Measurements from ENCODE around the gene GTPBP4.

GTPBP4 gene

DNA sequence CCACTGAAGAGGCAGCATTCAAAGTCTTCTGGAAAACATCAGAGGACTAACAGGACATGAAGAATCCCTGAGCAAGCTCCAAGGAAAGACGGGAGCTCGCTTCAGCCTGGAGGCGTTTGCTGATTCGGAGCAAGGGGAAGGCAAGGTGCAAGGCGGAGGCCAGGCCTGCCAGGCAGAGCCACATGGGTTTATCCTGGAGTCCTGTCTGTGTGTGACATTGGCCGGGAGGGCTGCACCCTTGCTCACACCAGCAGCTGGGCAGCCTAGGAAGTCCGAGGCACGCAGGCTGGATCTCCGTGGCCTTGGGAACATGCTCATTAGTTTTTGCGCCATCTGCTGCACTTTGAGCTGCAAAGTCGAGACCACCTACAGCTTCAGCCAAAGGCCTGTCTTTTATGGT lies 34.4 kb upstream of the GTPBP4 start:
- no peaks in the 10 kb centered on the region for H3K36me3 ChIP-seq (ENCODE audit: control insufficient read depth, insufficient read depth, low read length)
- no peak overlapping the region for H3K9ac ChIP-seq
- H3K4me3 ChIP-seq (ENCODE audit: low read depth, low read length): no peak overlapping the region
- no peak overlapping the region for H2AFZ ChIP-seq
- H3K27me3 ChIP-seq (ENCODE audit: control insufficient read depth, insufficient read depth, low read length): no peaks in the 10 kb centered on the region
- no peak overlapping the region for H3K4me2 ChIP-seq (ENCODE audit: low read length)
- no peaks in the 10 kb centered on the region for H3K4me1 ChIP-seq
- no peaks in the 10 kb centered on the region for H3K9me3 ChIP-seq (ENCODE audit: control insufficient read depth, low read length)
- TF ChIP-seq, protein P1, sequence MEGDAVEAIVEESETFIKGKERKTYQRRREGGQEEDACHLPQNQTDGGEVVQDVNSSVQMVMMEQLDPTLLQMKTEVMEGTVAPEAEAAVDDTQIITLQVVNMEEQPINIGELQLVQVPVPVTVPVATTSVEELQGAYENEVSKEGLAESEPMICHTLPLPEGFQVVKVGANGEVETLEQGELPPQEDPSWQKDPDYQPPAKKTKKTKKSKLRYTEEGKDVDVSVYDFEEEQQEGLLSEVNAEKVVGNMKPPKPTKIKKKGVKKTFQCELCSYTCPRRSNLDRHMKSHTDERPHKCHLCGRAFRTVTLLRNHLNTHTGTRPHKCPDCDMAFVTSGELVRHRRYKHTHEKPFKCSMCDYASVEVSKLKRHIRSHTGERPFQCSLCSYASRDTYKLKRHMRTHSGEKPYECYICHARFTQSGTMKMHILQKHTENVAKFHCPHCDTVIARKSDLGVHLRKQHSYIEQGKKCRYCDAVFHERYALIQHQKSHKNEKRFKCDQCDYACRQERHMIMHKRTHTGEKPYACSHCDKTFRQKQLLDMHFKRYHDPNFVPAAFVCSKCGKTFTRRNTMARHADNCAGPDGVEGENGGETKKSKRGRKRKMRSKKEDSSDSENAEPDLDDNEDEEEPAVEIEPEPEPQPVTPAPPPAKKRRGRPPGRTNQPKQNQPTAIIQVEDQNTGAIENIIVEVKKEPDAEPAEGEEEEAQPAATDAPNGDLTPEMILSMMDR (IDR thresholded peaks at IDR 0.05): no peak
- H3K79me2 ChIP-seq: no peaks in the 10 kb centered on the region
- no peak overlapping the region for H3K27ac ChIP-seq

DNA sequence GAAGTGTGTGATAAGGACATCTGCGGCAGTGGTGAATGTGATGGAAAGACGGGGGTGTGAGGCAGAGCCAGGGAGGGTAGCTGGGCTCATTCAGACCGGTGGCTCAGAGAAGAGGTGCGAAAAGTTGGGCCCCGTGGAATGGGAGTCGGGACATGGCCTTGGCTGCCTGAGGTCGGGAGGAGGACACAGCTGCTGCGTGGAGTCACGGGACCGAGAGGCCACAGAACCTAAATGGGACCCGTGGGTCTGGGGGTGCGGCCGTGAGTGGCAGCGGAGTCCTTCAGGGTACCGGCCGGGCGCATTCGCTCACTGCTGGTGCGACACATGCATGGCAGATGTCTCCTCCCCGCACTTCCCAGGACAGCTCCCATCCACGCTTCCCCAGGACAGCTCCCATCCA lies 33.8 kb upstream of the GTPBP4 start:
- Histone ChIP-seq H3K4me2 (ENCODE audit: low read length) (no peak overlapping the region), H3K4me3 (ENCODE audit: low read depth, low read length) (no peak overlapping the region), H3K9me3 (ENCODE audit: control insufficient read depth, low read length) (no peaks in the 10 kb centered on the region), H3K9ac (no peak overlapping the region), H3K27ac (no peak overlapping the region), H3K27me3 (ENCODE audit: control insufficient read depth, insufficient read depth, low read length) (no peaks in the 10 kb centered on the region), H2AFZ (no peak overlapping the region), H3K4me1 (no peaks in the 10 kb centered on the region), H3K36me3 (ENCODE audit: control insufficient read depth, insufficient read depth, low read length) (no peaks in the 10 kb centered on the region), H3K79me2 (no peaks in the 10 kb centered on the region)
- TF ChIP-seq, protein P1 (IDR thresholded peaks at IDR 0.05): no peak

GRCh38 chr10:955127-955819 lies 33.0 kb upstream of the GTPBP4 start:
- Histone ChIP-seq H3K27me3 (ENCODE audit: control insufficient read depth, insufficient read depth, low read length) (no peaks in the 10 kb centered on the region), H3K27ac (no peak overlapping the region), H3K4me1 (no peaks in the 10 kb centered on the region), H3K9ac (no peak overlapping the region), H3K4me2 (ENCODE audit: low read length) (no peak overlapping the region), H3K36me3 (ENCODE audit: control insufficient read depth, insufficient read depth, low read length) (no peaks in the 10 kb centered on the region), H2AFZ (no peak overlapping the region), H3K79me2 (no peaks in the 10 kb centered on the region), H3K4me3 (ENCODE audit: low read depth, low read length) (no peak overlapping the region), H3K9me3 (ENCODE audit: control insufficient read depth, low read length) (no peaks in the 10 kb centered on the region)
- TF ChIP-seq, protein P1 (IDR thresholded peaks at IDR 0.05): no peak

GRCh38 chr10:955820-956217 lies 32.4 kb upstream of the GTPBP4 start:
- Histone ChIP-seq H3K27me3 (ENCODE audit: control insufficient read depth, insufficient read depth, low read length) (no peaks in the 10 kb centered on the region), H3K36me3 (ENCODE audit: control insufficient read depth, insufficient read depth, low read length) (no peaks in the 10 kb centered on the region), H3K9ac (no peak overlapping the region), H3K4me3 (ENCODE audit: low read depth, low read length) (no peak overlapping the region), H3K4me2 (ENCODE audit: low read length) (no peak overlapping the region), H3K27ac (no peak overlapping the region), H2AFZ (no peak overlapping the region), H3K4me1 (no peaks in the 10 kb centered on the region), H3K9me3 (ENCODE audit: control insufficient read depth, low read length) (no peaks in the 10 kb centered on the region), H3K79me2 (no peaks in the 10 kb centered on the region)
- TF ChIP-seq, protein P1 (IDR thresholded peaks at IDR 0.05): no peak

DNA sequence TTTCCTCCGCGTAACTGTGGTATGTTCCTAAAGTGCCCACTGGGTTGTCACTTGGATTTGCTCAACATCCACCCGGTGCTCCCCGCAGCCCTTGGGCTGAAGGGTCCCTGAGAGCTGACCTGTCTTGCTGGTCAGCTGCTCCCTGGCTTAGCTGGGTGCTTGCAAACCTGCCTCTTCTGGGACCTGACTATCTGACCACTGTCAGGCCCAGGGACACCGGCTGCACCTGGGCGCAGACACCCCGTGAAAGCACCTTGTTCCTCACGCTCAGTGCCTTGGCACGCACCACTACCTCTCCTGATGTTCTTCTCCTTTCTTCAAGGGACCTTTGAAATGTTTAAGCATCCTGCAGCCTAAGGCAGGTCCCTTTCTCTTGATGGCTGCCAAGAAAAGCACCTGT lies 30.1 kb upstream of the GTPBP4 start:
- Histone ChIP-seq H3K9ac (no peak overlapping the region), H3K79me2 (no peaks in the 10 kb centered on the region), H3K36me3 (ENCODE audit: control insufficient read depth, insufficient read depth, low read length) (no peaks in the 10 kb centered on the region), H3K4me1 (no peaks in the 10 kb centered on the region), H3K9me3 (ENCODE audit: control insufficient read depth, low read length) (no peaks in the 10 kb centered on the region), H2AFZ (no peak overlapping the region), H3K4me2 (ENCODE audit: low read length) (no peak overlapping the region), H3K27me3 (ENCODE audit: control insufficient read depth, insufficient read depth, low read length) (no peaks in the 10 kb centered on the region), H3K4me3 (ENCODE audit: low read depth, low read length) (no peak overlapping the region), H3K27ac (no peak overlapping the region)
- TF ChIP-seq, protein P1 (IDR thresholded peaks at IDR 0.05): no peak

Measured in parathyroid adenoma (tissue), 2 donors.